Mesenchymal stem cell (in vitro differentiated cells and primary cell): ENCODE measurements around the gene GRAMD4.

Experiments
- DNase-seq: peaks from one replicate; pipeline ENCODE4 v3.0.0-alpha.2; 2013
- H2AFZ ChIP-seq: one replicate; pipeline ENCODE4 v1.6.1; 2013; ENCODE audit warnings: low read depth, mild to moderate bottlenecking, control low read depth, inconsistent platforms, low read length, moderate library complexity
- H2AK5ac ChIP-seq: 2 replicates; pipeline ENCODE4 v1.6.1; 2013; ENCODE audit warnings: low read length, moderate library complexity, mild to moderate bottlenecking, inconsistent platforms; ENCODE audit not compliant: severe bottlenecking
- H2BK120ac ChIP-seq: one replicate; pipeline ENCODE4 v1.6.1; 2013; ENCODE audit warnings: low read depth, mild to moderate bottlenecking, inconsistent platforms, low read length, moderate library complexity
- H2BK12ac ChIP-seq, 2 experiments: one replicate each; pipeline ENCODE4 v1.6.1; 2013; ENCODE audit warnings: inconsistent platforms in 2 of 2, low read length in 2 of 2, mild to moderate bottlenecking in 2 of 2, moderate library complexity in 2 of 2, control low read depth in 1 of 2
- H2BK15ac ChIP-seq: one replicate; pipeline ENCODE4 v1.6.1; 2013; ENCODE audit warnings: mild to moderate bottlenecking, low read depth, inconsistent platforms; ENCODE audit not compliant: poor library complexity, severe bottlenecking
- H2BK5ac ChIP-seq: 2 replicates; pipeline ENCODE4 v1.6.1; 2013; ENCODE audit warnings: low read depth, mild to moderate bottlenecking, low read length, control low read depth, inconsistent platforms; ENCODE audit not compliant: poor library complexity, severe bottlenecking
- H3K14ac ChIP-seq, 2 experiments: one replicate each; pipeline ENCODE4 v1.6.1; 2013; ENCODE audit warnings: inconsistent platforms in 2 of 2, low read length in 2 of 2, control low read depth in 1 of 2, mild to moderate bottlenecking in 1 of 2, moderate library complexity in 1 of 2
- H3K18ac ChIP-seq, 2 experiments: one replicate each; pipeline ENCODE4 v1.6.1; 2013; ENCODE audit warnings: inconsistent platforms in 2 of 2, low read length in 2 of 2, control low read depth in 1 of 2, low read depth in 1 of 2, mild to moderate bottlenecking in 1 of 2
- H3K23ac ChIP-seq, 2 experiments: one replicate each; pipeline ENCODE4 v1.6.1; 2013; ENCODE audit warnings: inconsistent platforms in 2 of 2, low read length in 2 of 2, mild to moderate bottlenecking in 2 of 2, moderate library complexity in 2 of 2, control low read depth in 1 of 2
- H3K27ac ChIP-seq: 2 replicates; pipeline ENCODE4 v1.5.1; 2013; ENCODE audit warnings: mild to moderate bottlenecking, moderate library complexity, low read length, control low read depth, inconsistent platforms; ENCODE audit not compliant: poor library complexity, severe bottlenecking
- H3K27me3 ChIP-seq, 2 experiments: 2 replicates each; pipeline versions ENCODE4 v1.6.1 to v1.7.0; 2013; ENCODE audit warnings: low read length in 2 of 2, mild to moderate bottlenecking in 2 of 2, moderate library complexity in 2 of 2, control low read depth in 1 of 2, inconsistent platforms in 1 of 2; ENCODE audit not compliant: control insufficient read depth in 1 of 2, insufficient read depth in 1 of 2
- H3K36me3 ChIP-seq, 2 experiments: 2 replicates each; pipeline versions ENCODE4 v1.6.1 to v1.7.0; 2013; ENCODE audit warnings: low read length in 2 of 2, control low read depth in 1 of 2, inconsistent platforms in 1 of 2, low read depth in 1 of 2, mild to moderate bottlenecking in 1 of 2; ENCODE audit not compliant: insufficient read depth in 2 of 2, control insufficient read depth in 1 of 2
- H3K4ac ChIP-seq, 2 experiments: one replicate each; pipeline ENCODE4 v1.6.1; 2013; ENCODE audit warnings: inconsistent platforms in 2 of 2, low read length in 2 of 2, mild to moderate bottlenecking in 2 of 2, moderate library complexity in 2 of 2, control low read depth in 1 of 2, low read depth in 1 of 2
- H3K4me1 ChIP-seq: 2 replicates; pipeline ENCODE4 v1.6.1; 2013; ENCODE audit warnings: low read depth, low read length, control low read depth; ENCODE audit not compliant: control insufficient read depth, insufficient read depth
- H3K4me2 ChIP-seq: 2 replicates; pipeline ENCODE4 v1.6.1; 2013; ENCODE audit warnings: low read length, mild to moderate bottlenecking, inconsistent platforms; ENCODE audit not compliant: poor library complexity, severe bottlenecking
- H3K4me3 ChIP-seq, 2 experiments: 2 replicates each; pipeline versions ENCODE4 v1.5.1 to v1.7.0; 2013; ENCODE audit warnings: low read length in 2 of 2, mild to moderate bottlenecking in 2 of 2, control low read depth in 1 of 2, low read depth in 1 of 2; ENCODE audit not compliant: insufficient read depth in 1 of 2
- H3K79me1 ChIP-seq: replicated peaks from 2 replicates; pipeline ENCODE4 v1.6.1; 2013; ENCODE audit warnings: mild to moderate bottlenecking, control low read depth, low read length, inconsistent platforms; ENCODE audit not compliant: poor library complexity, severe bottlenecking
- H3K9ac ChIP-seq: 2 replicates; pipeline ENCODE4 v1.7.0; 2013; ENCODE audit warnings: mild to moderate bottlenecking, low read length, moderate library complexity
- H3K9me3 ChIP-seq: 2 replicates; pipeline ENCODE4 v1.7.0; 2013; ENCODE audit warnings: mild to moderate bottlenecking, low read length; ENCODE audit not compliant: control insufficient read depth
- H4K8ac ChIP-seq: one replicate; pipeline ENCODE4 v1.6.1; 2013; ENCODE audit warnings: inconsistent platforms, mild to moderate bottlenecking, low read length, moderate library complexity
- H4K91ac ChIP-seq: one replicate; pipeline ENCODE4 v1.6.1; 2013; ENCODE audit warnings: mild to moderate bottlenecking, low read length, inconsistent platforms
- WGBS: methylation state at CpG from one replicate; pipeline ENCODE4 v1.1.7; 2013; ENCODE audit warnings: mixed read lengths; 5-methylcytosine and 5-hydroxymethylcytosine counted together

The GRAMD4 gene

DNA sequence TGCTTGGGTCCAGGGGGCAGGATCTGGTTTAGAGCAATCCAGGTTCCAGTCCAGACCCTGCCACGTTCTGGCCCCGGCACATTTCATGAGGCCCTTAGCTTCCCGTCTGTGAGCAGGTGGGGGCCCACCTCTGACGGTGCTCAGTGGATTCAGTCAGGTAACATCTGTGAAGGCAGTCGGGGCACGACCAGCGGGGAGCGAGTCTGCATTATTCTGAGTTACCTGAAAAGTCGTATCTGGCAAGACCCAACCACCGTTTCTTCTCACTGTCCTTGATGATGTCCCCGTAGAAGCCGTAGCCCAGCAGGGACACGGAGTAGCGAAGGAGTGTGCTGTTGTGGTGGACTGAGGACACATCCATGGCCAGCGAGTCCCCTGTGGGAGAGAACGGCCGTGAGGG lies 78.9 kb downstream of the GRAMD4 start:
- H2BK15ac ChIP-seq = no peak overlapping the region
- H4K91ac ChIP-seq = no peak overlapping the region
- no peak overlapping the region for H2AK5ac ChIP-seq
- WGBS = 98% methylated on average over 17 of the region's 17 CpGs
- peaks cover 6% of the 10 kb centered on the region for H3K4me1 ChIP-seq
- no peak overlapping the region for H3K18ac ChIP-seq
- no peaks in the 10 kb centered on the region for H3K9me3 ChIP-seq
- H3K79me1 ChIP-seq = peaks cover 22% of the 10 kb centered on the region
- H2AFZ ChIP-seq = no peak overlapping the region
- no peak overlapping the region for H2BK12ac ChIP-seq
- H3K36me3 ChIP-seq = peaks cover 82 to 89% of the 10 kb centered on the region in 2 experiments
- no peak for DNase-seq
- H3K23ac ChIP-seq = no peak overlapping the region
- H2BK120ac ChIP-seq = no peak overlapping the region
- H3K27me3 ChIP-seq = no peaks in the 10 kb centered on the region
- no peak overlapping the region for H3K14ac ChIP-seq
- H3K4me2 ChIP-seq = no peak overlapping the region
- H4K8ac ChIP-seq = no peak overlapping the region
- H2BK5ac ChIP-seq = no peak overlapping the region
- H3K4ac ChIP-seq = no peak overlapping the region
- no peak overlapping the region for H3K9ac ChIP-seq
- H3K4me3 ChIP-seq = no peak overlapping the region
- H3K27ac ChIP-seq = no peak overlapping the region

DNA sequence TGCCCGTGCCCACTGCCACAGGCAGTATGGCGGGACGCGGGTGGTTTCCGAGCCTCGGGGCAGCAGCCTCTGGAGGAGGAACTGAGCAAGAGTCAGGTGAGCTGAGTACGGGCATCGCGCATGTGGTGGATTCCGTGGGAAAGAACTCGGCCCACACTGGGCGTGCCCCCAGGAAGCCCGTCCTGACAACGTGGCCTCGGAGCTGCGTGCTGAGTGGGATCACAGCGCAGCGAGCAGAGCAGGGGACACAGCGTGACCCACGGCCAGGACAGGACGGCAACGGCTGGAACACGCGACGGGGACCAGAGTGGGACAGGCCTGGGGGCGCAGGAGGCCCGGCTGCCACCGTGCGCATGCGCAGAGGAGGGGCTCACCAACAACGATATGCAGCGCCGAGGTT lies 81.1 kb downstream of the GRAMD4 start:
- Histone ChIP-seq H4K91ac (peak overlapping the region; percentile 25), H3K9ac (no peak overlapping the region)

DNA sequence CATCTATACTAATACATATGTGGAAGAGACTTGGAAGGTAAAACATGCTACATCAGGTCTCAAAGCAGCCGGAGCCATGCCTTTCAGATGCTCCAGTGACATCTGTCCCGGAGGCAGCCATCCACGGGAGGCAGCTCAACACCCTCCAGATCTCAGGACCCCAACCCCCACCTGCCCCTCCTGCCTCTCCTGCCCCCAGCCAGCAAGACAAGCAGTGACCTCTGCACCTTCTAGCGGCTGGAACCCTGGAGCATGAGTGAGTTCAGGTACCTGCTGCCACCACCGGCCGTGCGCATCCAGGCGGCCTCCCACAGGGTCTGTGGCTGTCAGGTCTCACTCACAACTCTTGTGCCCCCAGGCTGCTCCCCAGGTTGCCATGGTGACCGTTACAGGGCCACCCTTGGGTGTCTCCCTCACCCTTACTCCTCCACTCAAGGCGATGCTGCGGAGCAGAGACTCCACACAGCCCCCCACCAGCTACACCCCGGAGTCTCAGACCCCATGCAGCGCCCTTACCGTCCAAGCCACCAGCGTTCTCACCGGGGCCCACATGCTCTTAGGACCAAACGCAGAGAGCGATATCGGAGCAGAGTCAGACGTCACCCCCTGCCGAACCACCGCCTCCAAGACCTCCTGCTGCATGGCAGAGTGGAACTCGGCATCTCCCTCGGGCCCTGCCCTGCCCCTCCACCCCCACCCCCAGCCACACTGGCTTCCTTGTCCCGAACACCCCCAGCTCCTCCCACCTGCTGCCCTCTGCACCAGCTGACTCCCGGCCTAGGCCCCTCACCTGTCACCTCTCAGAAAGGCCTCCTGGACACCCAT lies 83.2 kb downstream of the GRAMD4 start:
- peaks cover 80 to 82% of the 10 kb centered on the region in 2 experiments for H3K36me3 ChIP-seq
- no peak overlapping the region for H2AFZ ChIP-seq

More for the DNA sequence above, 81.1 kb downstream of the GRAMD4 start:
- Histone ChIP-seq H3K4me2 (no peak overlapping the region), H3K9me3 (no peaks in the 10 kb centered on the region), H4K8ac (peak overlapping the region; percentile 12), H3K4me1 (peaks cover 6% of the 10 kb centered on the region), H3K27me3 (no peaks in the 10 kb centered on the region), H3K4me3 (peak overlapping the region in 1 of 2 experiments; percentile 34), H2BK5ac (no peak overlapping the region), H2BK12ac (no peak overlapping the region), H3K36me3 (peaks cover 79 to 83% of the 10 kb centered on the region in 2 experiments), H2BK15ac (no peak overlapping the region), H2BK120ac (no peak overlapping the region), H3K18ac (no peak overlapping the region), H3K27ac (no peak overlapping the region), H3K14ac (no peak overlapping the region), H3K4ac (no peak overlapping the region), H3K23ac (no peak overlapping the region), H2AK5ac (no peak overlapping the region), H2AFZ (no peak overlapping the region), H3K79me1 (peaks cover 33% of the 10 kb centered on the region)
- WGBS = 98% methylated on average over 33 of the region's 33 CpGs
- DNase-seq = no peak

DNA sequence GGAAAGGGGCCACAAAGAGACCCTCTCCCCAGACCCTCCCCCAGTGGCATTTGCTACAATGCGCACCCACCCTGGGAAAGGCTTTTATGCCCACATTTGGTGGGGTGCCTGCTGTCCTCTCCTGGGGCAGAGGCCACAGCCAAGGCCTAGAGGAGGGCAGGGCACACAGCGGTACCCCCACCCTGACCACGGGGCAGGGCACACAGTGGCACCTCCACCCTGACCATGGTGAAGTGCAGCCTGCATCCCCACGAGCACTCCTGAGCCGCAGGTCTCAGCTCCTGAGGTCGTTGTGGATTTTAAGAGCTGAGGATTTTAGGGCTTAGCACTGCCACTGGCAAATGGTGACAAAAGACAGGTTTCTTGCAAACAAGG lies 83.8 kb downstream of the GRAMD4 start:
- Histone ChIP-seq H3K9me3 (no peaks in the 10 kb centered on the region), H3K36me3 (peaks cover 80 to 83% of the 10 kb centered on the region in 2 experiments), H3K18ac (no peak overlapping the region), H2BK120ac (no peak overlapping the region), H2BK15ac (no peak overlapping the region), H4K91ac (no peak overlapping the region), H2AFZ (no peak overlapping the region), H3K4me1 (peaks cover 6% of the 10 kb centered on the region), H3K27ac (no peak overlapping the region), H3K4me2 (no peak overlapping the region), H2BK5ac (no peak overlapping the region), H3K23ac (no peak overlapping the region), H3K27me3 (no peaks in the 10 kb centered on the region), H4K8ac (no peak overlapping the region), H3K9ac (no peak overlapping the region), H2AK5ac (no peak overlapping the region), H3K79me1 (peaks cover 38% of the 10 kb centered on the region), H3K4ac (no peak overlapping the region), H3K14ac (no peak overlapping the region), H2BK12ac (no peak overlapping the region), H3K4me3 (no peak overlapping the region)
- WGBS = 94% methylated on average over 6 of the region's 6 CpGs
- no peak for DNase-seq

More for the DNA sequence above, 83.2 kb downstream of the GRAMD4 start:
- no peak overlapping the region for H3K4ac ChIP-seq
- H3K27me3 ChIP-seq = no peaks in the 10 kb centered on the region
- H3K18ac ChIP-seq = no peak overlapping the region
- no peak overlapping the region for H4K8ac ChIP-seq
- H3K23ac ChIP-seq = no peak overlapping the region
- no peak overlapping the region for H2BK15ac ChIP-seq
- H3K4me3 ChIP-seq = no peak overlapping the region
- peaks cover 36% of the 10 kb centered on the region for H3K79me1 ChIP-seq
- no peak overlapping the region for H3K27ac ChIP-seq
- H2BK5ac ChIP-seq = no peak overlapping the region
- no peak overlapping the region for H2AK5ac ChIP-seq
- no peak overlapping the region for H3K14ac ChIP-seq
- no peak overlapping the region for H2BK120ac ChIP-seq
- no peak overlapping the region for H2BK12ac ChIP-seq
- no peak overlapping the region for H4K91ac ChIP-seq
- 95% methylated on average over 26 of the region's 26 CpGs for WGBS
- H3K9me3 ChIP-seq = no peaks in the 10 kb centered on the region
- no peak overlapping the region for H3K4me2 ChIP-seq
- H3K4me1 ChIP-seq = peaks cover 6% of the 10 kb centered on the region
- H3K9ac ChIP-seq = no peak overlapping the region
- DNase-seq = no peak
